ENCODE measurements around the gene BEX2. TPM values are rescaled to one million over a fixed set of nuclear protein-coding genes. Genes with fewer than 3 reads are reported as not detected.
"Not testable (repeated sequence)": the region's sequence is repeated elsewhere in the genome, so short reads cannot be mapped to it uniquely, and the experiment has no call there.

Gene BEX2
- total RNA-seq, 1 donor: 4.3 TPM

- no peak for DNase-seq (ENCODE audit: insufficient read length, low spot score, missing footprints)
- Histone ChIP-seq H2AFZ (ENCODE audit: low read length) (peak within 1 kb of the TSS; percentile 80), H3K27me3 (ENCODE audit: insufficient read depth, low read length) (peaks cover 28% of the 10 kb centered on the region), H3K4me3 (ENCODE audit: insufficient read depth, low read length) (peak within 1 kb of the TSS; percentile 54), H3K4me2 (ENCODE audit: insufficient read depth, low read length) (peak within 1 kb of the TSS; percentile 64), H3K27ac (ENCODE audit: low read depth, low read length) (no peak within 1 kb of the TSS), H3K36me3 (ENCODE audit: insufficient read depth, low read length) (no peaks in the 10 kb centered on the region), H3K9me3 (ENCODE audit: low read depth, low read length) (no peaks in the 10 kb centered on the region), H4K20me1 (ENCODE audit: insufficient read depth, low read length) (no peaks in the 10 kb centered on the region), H3K79me2 (ENCODE audit: insufficient read depth, low read length) (no peaks in the 10 kb centered on the region), H3K4me1 (ENCODE audit: insufficient read depth, low read length) (no peaks in the 10 kb centered on the region)
- TF ChIP-seq CTCF (IDR thresholded peaks at IDR 0.05; ENCODE audit: extremely low read depth, low read depth, low read length): no peak
These were observed 19.2 kb upstream of the BEX2 start, which contains the start of gene TCEAL7 for GRCh38 chrX:103329991-103330390. Gene TCEAL7 (plus strand): TSS chrX:103330239. CDS start chrX:103331404, 1,165 bp downstream.

DNA sequence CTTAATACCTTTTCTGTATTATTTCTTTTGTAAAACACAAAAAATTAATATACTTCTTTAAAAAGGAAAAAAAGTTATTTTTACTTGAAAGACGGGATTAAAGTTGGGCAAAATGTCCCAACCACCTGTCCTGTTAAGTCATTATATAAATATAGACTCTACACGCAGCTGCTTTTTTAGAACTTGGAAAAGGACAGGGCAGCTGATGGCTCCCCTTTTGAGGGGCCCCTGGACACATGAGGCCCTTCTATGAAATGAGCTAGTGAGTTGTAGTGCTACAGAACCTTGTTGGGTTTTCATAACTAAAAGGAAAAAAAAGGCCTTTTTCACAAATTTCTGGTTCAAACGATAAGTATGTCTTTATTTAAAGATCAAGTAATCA, 600 bp upstream of the BEX2 start:
- H3K27ac ChIP-seq (ENCODE audit: low read depth, low read length): no peak overlapping the region
- H3K4me1 ChIP-seq (ENCODE audit: insufficient read depth, low read length): no peaks in the 10 kb centered on the region
- peaks cover 20% of the 10 kb centered on the region for H3K27me3 ChIP-seq (ENCODE audit: insufficient read depth, low read length)
- H3K79me2 ChIP-seq (ENCODE audit: insufficient read depth, low read length): no peaks in the 10 kb centered on the region
- H3K36me3 ChIP-seq (ENCODE audit: insufficient read depth, low read length): no peaks in the 10 kb centered on the region
- no peak overlapping the region for H2AFZ ChIP-seq (ENCODE audit: low read length)
- H3K4me3 ChIP-seq (ENCODE audit: insufficient read depth, low read length): no peak overlapping the region
- no peak for DNase-seq (ENCODE audit: insufficient read length, low spot score, missing footprints)
- no peaks in the 10 kb centered on the region for H3K9me3 ChIP-seq (ENCODE audit: low read depth, low read length)
- H4K20me1 ChIP-seq (ENCODE audit: insufficient read depth, low read length): no peaks in the 10 kb centered on the region
- no peak overlapping the region for H3K4me2 ChIP-seq (ENCODE audit: insufficient read depth, low read length)
- TF ChIP-seq CTCF (IDR thresholded peaks at IDR 0.05; ENCODE audit: extremely low read depth, low read depth, low read length): no peak

- Histone ChIP-seq H3K79me2 (ENCODE audit: insufficient read depth, low read length) (no peaks in the 10 kb centered on the region), H3K36me3 (ENCODE audit: insufficient read depth, low read length) (no peaks in the 10 kb centered on the region), H3K9me3 (ENCODE audit: low read depth, low read length) (no peaks in the 10 kb centered on the region), H2AFZ (ENCODE audit: low read length) (no peak overlapping the region), H4K20me1 (ENCODE audit: insufficient read depth, low read length) (no peaks in the 10 kb centered on the region), H3K27me3 (ENCODE audit: insufficient read depth, low read length) (peaks cover 20% of the 10 kb centered on the region), H3K4me3 (ENCODE audit: insufficient read depth, low read length) (no peak overlapping the region), H3K4me1 (ENCODE audit: insufficient read depth, low read length) (no peaks in the 10 kb centered on the region), H3K27ac (ENCODE audit: low read depth, low read length) (no peak overlapping the region), H3K4me2 (ENCODE audit: insufficient read depth, low read length) (peak overlapping the region; percentile 66)
- no peak for DNase-seq (ENCODE audit: insufficient read length, low spot score, missing footprints)
- no peak for TF ChIP-seq CTCF (IDR thresholded peaks at IDR 0.05; ENCODE audit: extremely low read depth, low read depth, low read length)
These were observed 783 bp downstream of the BEX2 start for GRCh38 chrX:103309860-103310554.

GRCh38 chrX:103305666-103306065, 5.1 kb downstream of the BEX2 start:
- H3K27me3 ChIP-seq (ENCODE audit: insufficient read depth, low read length): peaks cover 18% of the 10 kb centered on the region
- H3K36me3 ChIP-seq (ENCODE audit: insufficient read depth, low read length); H4K20me1 ChIP-seq (ENCODE audit: insufficient read depth, low read length): not testable (repeated sequence)

More at GRCh38 chrX:103305666-103306065, 5.1 kb downstream of the BEX2 start:
- not testable (repeated sequence) for H2AFZ ChIP-seq (ENCODE audit: low read length); H3K27ac ChIP-seq (ENCODE audit: low read depth, low read length); H3K4me2 ChIP-seq (ENCODE audit: insufficient read depth, low read length); H3K79me2 ChIP-seq (ENCODE audit: insufficient read depth, low read length); H3K4me1 ChIP-seq (ENCODE audit: insufficient read depth, low read length); H3K9me3 ChIP-seq (ENCODE audit: low read depth, low read length); DNase-seq (ENCODE audit: insufficient read length, low spot score, missing footprints); H3K4me3 ChIP-seq (ENCODE audit: insufficient read depth, low read length)

Data from osteoblast (primary cell).